Measurements from ENCODE around the gene CDRT15L2.
"Not testable (repeated sequence)": the region's sequence is repeated elsewhere in the genome, so short reads cannot be mapped to it uniquely, and the experiment has no call there.

The CDRT15L2 gene

DNA sequence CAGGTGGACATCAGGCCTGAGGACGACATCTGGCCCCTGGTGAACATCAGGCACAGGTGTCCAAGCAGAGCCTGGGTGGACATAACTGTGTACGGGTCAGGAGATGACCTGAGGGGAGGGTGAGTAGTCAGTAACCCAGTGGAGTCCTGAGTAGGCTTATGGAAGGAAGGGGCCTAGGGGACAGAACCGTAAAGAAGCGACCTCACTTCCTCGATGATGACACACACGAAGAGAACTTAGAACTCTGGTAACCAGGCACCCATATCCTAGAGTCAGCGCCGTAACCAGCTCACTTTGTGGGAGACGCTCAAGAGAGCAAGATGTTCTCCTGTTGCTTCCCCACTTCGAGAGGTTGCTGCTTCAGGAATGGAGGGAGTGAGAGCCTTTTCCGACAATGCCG is at the start of gene CDRT15L2:
Gene CDRT15L2, plus strand, starts transcription at position 301 of the 400 bp plus-strand sequence. Its CDS starts 20 bp downstream, at position 321.
- in situ Hi-C loops (cut with MboI; ENCODE audit: low sequenced_read_pairs): not testable (repeated sequence)

- in situ Hi-C loops (cut with MboI; ENCODE audit: low sequenced_read_pairs): not testable (repeated sequence)
These were observed 49.4 kb upstream of the CDRT15L2 start for GRCh38 chr17:20530104-20530503.

- in situ Hi-C loops (cut with MboI; ENCODE audit: low sequenced_read_pairs): not testable (repeated sequence)
These were observed 46.9 kb upstream of the CDRT15L2 start for GRCh38 chr17:20532544-20533090.

GRCh38 chr17:20533206-20533605 is 46.3 kb upstream of the CDRT15L2 start:
- in situ Hi-C loops (cut with MboI; ENCODE audit: low sequenced_read_pairs): not testable (repeated sequence)

DNA sequence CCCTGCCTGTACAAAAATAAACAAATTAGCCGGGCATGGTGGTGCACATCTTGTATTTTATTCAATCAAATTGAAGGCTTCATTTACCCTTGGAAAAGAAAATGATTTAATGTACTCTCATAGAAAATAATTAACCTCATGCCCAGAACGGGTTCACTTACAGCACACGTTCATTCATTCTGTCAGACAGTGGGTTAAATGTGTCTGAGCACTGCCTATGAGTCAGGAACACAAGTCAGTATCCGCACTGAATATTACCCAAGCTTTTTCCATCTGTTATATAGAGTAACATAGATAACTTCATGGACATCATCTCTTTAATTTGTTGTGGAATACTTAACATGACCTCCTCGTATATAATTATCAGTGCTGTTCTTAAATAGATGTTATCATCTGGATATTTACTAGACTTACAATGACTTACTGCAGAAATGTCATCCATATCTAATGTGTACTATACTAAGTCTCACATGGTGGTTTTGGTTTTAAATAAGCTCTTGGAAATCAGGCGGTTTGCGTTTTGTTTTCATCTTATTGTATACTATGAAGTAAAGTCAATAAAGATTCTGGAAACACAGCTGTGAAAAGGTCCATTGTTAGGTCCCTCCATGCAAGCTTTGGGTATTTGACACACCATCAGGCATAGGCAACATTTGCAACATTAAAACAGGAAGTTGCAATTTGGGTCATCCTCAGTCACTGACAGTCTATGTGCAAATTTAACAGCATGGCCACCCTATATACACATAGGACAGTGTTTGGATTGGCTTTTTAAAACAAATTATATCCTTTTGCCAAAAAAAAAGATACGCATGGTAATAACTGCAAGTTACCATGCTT is 44.6 kb upstream of the CDRT15L2 start:
- in situ Hi-C loops (cut with MboI; ENCODE audit: low sequenced_read_pairs): not testable (repeated sequence)

- in situ Hi-C loops (cut with MboI; ENCODE audit: low sequenced_read_pairs): not testable (repeated sequence)
These were observed 39.1 kb upstream of the CDRT15L2 start for GRCh38 chr17:20540414-20540813.

- in situ Hi-C loops (cut with MboI; ENCODE audit: low sequenced_read_pairs): not testable (repeated sequence)
These were observed 38.7 kb upstream of the CDRT15L2 start for GRCh38 chr17:20540865-20541264.

DNA sequence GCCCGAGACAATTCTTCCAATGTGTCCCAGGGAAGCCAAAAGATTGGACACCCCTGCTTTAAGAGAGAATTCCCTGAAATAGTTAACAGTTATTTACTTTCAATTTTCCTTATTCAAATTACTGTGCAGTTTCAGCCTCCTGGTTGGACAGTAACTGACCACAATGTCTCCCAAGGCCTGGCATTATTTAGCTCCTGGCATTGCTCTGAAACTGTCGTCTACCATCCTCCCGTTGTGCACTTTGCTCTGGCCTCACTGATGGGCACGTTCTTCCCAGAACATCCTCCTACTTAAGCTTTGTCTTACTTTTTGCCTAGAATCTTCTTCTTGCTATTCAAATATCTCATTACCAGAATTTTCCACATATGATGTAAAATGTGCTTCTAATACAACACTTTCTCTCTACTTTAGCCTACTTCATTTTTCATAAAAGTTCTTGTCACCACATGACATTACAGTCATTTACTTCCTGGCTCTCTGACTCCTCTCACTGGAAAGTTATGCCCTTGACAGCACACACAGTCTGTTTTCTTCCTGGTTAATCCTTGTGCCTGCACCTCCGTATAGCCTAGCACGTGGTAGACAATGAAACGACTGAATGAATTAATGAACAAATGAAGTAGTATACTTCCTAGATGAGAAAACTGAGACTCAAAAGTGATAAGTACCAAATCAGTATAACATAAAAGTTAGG is 37.5 kb upstream of the CDRT15L2 start:
- in situ Hi-C loops (cut with MboI; ENCODE audit: low sequenced_read_pairs): not testable (repeated sequence)

GRCh38 chr17:20547923-20548322 is 31.6 kb upstream of the CDRT15L2 start:
- in situ Hi-C loops (cut with MboI; ENCODE audit: low sequenced_read_pairs): not testable (repeated sequence)

DNA sequence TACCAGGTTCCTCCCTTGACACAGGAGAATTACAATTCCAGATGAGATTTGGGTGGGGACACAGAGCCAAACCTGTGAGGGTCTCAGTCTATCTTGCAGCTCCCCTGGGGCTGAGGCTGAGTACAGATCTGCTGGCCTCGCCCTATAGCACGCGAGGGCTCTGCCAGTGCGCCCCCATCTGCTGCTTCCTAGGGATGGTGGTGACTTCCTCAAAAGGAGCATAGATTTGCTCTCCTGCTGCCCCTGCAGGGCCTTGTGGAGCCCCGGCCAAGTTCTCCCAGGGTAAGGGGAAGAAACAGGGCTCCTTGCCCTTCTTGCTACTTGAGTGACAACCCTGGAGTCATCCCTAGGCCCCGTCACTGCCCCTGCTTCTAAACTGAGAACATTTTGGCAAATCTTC is 26.6 kb upstream of the CDRT15L2 start:
- in situ Hi-C loops (cut with MboI; ENCODE audit: low sequenced_read_pairs): loop anchor here (25.0 kb wide), 1 partner anchor 159 kb away; no protein-coding TSS in a partner anchor

DNA sequence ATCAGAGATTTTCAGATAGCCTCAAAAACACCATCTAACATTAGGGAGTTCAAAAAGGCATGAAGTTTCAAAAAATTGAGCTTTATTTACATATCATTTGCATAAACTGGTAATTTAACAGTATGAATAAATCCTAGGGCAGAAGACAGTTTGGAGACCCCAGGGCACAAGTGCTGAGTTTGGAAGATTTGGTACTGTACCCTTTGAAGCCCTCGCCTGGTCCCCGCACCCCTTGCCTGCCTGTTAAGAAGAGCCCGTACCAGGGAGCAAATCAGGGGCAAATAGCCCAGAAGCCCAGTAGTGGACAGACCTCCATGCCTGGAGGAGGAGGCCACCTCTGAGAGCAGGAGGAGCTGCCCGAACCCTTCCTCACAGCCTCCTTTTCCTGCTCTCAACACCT is 24.8 kb upstream of the CDRT15L2 start:
- in situ Hi-C loops (cut with MboI; ENCODE audit: low sequenced_read_pairs): loop anchor here (25.0 kb wide), 1 partner anchor 158 kb away; no protein-coding TSS in a partner anchor

GRCh38 chr17:20555135-20556010 is 24.2 kb upstream of the CDRT15L2 start:
- in situ Hi-C loops (cut with MboI; ENCODE audit: low sequenced_read_pairs): loop anchor here (25.0 kb wide), 1 partner anchor 157 kb away; no protein-coding TSS in a partner anchor

- in situ Hi-C loops (cut with MboI; ENCODE audit: low sequenced_read_pairs): loop anchor here (25.0 kb wide), 1 partner anchor 154 kb away; no protein-coding TSS in a partner anchor
These were observed 21.4 kb upstream of the CDRT15L2 start for GRCh38 chr17:20558096-20558495.

DNA sequence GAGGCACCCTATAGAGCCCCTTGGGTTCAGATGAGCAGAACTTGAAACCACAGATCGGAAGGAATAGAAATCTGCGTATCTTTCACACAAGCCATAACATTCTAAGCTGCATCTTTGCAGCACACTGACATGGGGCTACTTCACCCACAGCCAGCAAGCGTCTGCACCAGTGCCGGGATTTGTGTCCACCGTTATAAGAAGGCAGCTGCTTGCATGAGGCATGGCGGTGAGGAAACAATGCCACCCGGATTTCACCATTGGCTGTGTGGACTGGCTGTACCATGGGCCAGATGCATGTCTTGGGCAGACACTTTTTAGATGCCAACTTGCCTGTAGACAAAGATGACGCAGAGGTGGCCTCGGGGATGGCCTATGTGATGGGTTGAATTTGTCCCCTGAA is 20.5 kb upstream of the CDRT15L2 start:
- in situ Hi-C loops (cut with MboI; ENCODE audit: low sequenced_read_pairs): loop anchor here (25.0 kb wide), 1 partner anchor 153 kb away; no protein-coding TSS in a partner anchor

- in situ Hi-C loops (cut with MboI; ENCODE audit: low sequenced_read_pairs): loop anchor here (25.0 kb wide), 1 partner anchor 150 kb away; no protein-coding TSS in a partner anchor
These were observed 16.9 kb upstream of the CDRT15L2 start for GRCh38 chr17:20562587-20562986.

DNA sequence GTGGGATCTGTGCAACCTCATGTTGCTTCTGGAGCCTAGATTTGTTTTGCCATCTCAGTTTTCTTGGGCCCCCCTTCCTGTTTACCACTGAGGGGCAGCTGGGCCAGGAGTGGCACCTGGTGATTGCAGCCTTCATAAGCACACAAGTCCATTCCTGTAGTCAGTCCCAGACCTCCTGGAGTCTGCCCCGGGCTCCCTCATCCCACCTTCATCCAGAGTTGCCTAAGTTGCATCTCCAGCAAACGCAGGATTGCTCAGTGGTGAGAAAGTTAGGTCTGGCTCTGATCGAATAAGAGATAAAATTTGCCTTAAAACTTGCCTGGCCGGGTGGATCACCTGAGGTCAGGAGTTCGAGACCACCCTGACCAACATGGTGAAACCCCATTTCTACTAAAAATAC is 14.3 kb upstream of the CDRT15L2 start:
- in situ Hi-C loops (cut with MboI; ENCODE audit: low sequenced_read_pairs): loop anchor here (25.0 kb wide), 1 partner anchor 147 kb away; no protein-coding TSS in a partner anchor

DNA sequence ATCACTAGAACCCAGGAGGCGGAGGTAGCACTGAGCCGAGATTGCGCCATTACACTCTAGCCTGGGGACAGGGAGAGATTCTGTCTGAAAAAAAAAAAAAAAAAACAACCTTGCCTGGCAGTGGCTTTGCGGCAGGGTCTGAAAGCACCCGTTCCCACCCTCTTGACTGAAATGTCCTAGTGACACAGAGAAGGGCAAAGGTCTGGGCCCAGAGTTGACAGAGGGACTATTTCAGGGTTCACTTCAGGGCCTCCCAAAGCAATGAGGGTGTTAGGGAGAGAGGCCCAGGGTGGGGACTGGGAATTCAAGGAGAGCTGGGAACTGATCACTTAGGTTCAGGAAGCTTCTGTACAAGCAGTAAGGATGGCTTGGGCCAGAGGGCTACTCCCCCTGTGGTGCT is 13.8 kb upstream of the CDRT15L2 start:
- in situ Hi-C loops (cut with MboI; ENCODE audit: low sequenced_read_pairs): loop anchor here (25.0 kb wide), 1 partner anchor 147 kb away; no protein-coding TSS in a partner anchor

GRCh38 chr17:20566736-20567135 is 12.8 kb upstream of the CDRT15L2 start:
- in situ Hi-C loops (cut with MboI; ENCODE audit: low sequenced_read_pairs): loop anchor here (25.0 kb wide), 1 partner anchor 146 kb away; no protein-coding TSS in a partner anchor

- in situ Hi-C loops (cut with MboI; ENCODE audit: low sequenced_read_pairs): loop anchor here (25.0 kb wide), 1 partner anchor 145 kb away; no protein-coding TSS in a partner anchor
These were observed 12.1 kb upstream of the CDRT15L2 start for GRCh38 chr17:20567421-20567820.

DNA sequence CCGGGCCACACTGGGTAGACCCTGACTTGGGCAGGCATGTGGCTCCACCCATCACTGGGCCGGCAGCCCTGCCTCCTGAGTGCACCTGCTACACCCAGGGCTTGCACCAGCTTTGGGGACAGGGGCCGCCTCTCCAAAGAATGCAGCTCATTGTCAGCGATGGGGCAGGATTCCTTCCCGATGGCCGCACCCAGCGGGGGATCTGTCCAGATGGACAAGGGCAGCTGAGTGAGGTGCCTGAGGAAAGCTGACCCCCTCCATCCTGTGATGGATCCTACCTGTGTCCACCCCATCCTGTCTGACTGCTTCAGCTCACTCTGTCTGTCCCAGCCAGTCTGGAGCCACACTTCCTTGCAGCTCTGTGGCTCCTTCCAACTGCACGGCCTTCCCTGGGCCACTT is 10.9 kb upstream of the CDRT15L2 start:
- in situ Hi-C loops (cut with MboI; ENCODE audit: low sequenced_read_pairs): loop anchor here (25.0 kb wide), 1 partner anchor 144 kb away; no protein-coding TSS in a partner anchor

All from HL-60/S4 (cell line).